GM12878 (cell line): ENCODE results near the gene PPHLN1. TPM values are rescaled to one million over a fixed set of nuclear protein-coding genes. Genes with fewer than 3 reads are reported as not detected.

Experiments used
- ATAC-seq: fragments of 200-7000 bp; cut with Tn5 transposase; 3 replicates; pipeline ENCODE4 v1.9.1; 2020; ENCODE audit warnings: mild to moderate bottlenecking, moderate library complexity
- BruUV-seq: library from RNA; stranded (reverse); fragments of 400-500 nt; replicated peaks from 2 replicates; lab custom pipeline; 2021; lab: Mats Ljungman, UMichigan
- CTCF ChIA-PET: fragments of 300-600 bp; sonication (Branson Sonifier 250); formaldehyde crosslinking; extraction: SDS; loops from one replicate; lab custom pipeline; 2021; ENCODE audit warnings: inconsistent platforms; lab: Yijun Ruan, JAX
- POLR2A ChIA-PET: fragments of 350-600 bp; formaldehyde crosslinking; extraction: SDS; loops from one replicate; lab custom pipeline; 2021; ENCODE audit warnings: inconsistent platforms; lab: Charles Lee
- RAD21 ChIA-PET: fragments of 300-600 bp; sonication (Branson Sonifier 250); formaldehyde crosslinking; loops from one replicate; lab custom pipeline; 2023; ENCODE audit warnings: antibody characterized with exemption; ENCODE audit not compliant: unreplicated experiment; lab: Charles Lee
- SMC1A ChIA-PET: fragments of 300-600 bp; sonication (Branson Sonifier 250); formaldehyde crosslinking; loops from one replicate; lab custom pipeline; 2023; ENCODE audit not compliant: unreplicated experiment, uncharacterized antibody; lab: Charles Lee
- DNase-seq: peaks from one replicate; pipeline ENCODE4 v3.0.0-alpha.2; 2011; ENCODE audit warnings: low read depth, low spot score
- FAIRE-seq: peaks from 3 replicates; lab custom pipeline; 2011; peaks lifted over from hg19 to GRCh38; lab: Jason Lieb, UNC
- H2AFZ ChIP-seq: 2 replicates; pipeline ENCODE4 v1.6.0; 2011; ENCODE audit warnings: low read depth, low read length, control low read depth; ENCODE audit not compliant: control insufficient read depth
- H3K27ac ChIP-seq: 2 replicates; pipeline ENCODE4 v1.5.1; 2011; ENCODE audit warnings: control low read depth; ENCODE audit not compliant: control insufficient read depth, insufficient read depth
- H3K27me3 ChIP-seq, 2 experiments: replicated peaks in 1 of 2; 2 replicates each; pipeline versions ENCODE4 v1.6.0 to v1.6.1; 2011; ENCODE audit warnings: low read length in 1 of 2; ENCODE audit not compliant: control insufficient read depth in 2 of 2, insufficient read depth in 2 of 2
- H3K36me3 ChIP-seq, 2 experiments: 2 replicates each; pipeline ENCODE4 v1.5.1; 2011; ENCODE audit warnings: low read length in 1 of 2; ENCODE audit not compliant: control insufficient read depth in 2 of 2, insufficient read depth in 2 of 2
- H3K4me1 ChIP-seq: 2 replicates; pipeline ENCODE4 v1.6.1; 2011; ENCODE audit warnings: mild to moderate bottlenecking, low read length, moderate library complexity, mixed read lengths; ENCODE audit not compliant: control insufficient read depth, insufficient read depth
- H3K4me2 ChIP-seq: 2 replicates; pipeline ENCODE4 v1.6.0; 2011; ENCODE audit warnings: control low read depth; ENCODE audit not compliant: control insufficient read depth, insufficient read depth
- H3K4me3 ChIP-seq: fragments of 200-600 bp; sonication (generic); 2 replicates; pipeline ENCODE4 v1.5.1; 2016
- H3K79me2 ChIP-seq: 2 replicates; pipeline ENCODE4 v1.6.0; 2011; ENCODE audit warnings: low read length; ENCODE audit not compliant: control insufficient read depth, insufficient read depth
- H3K9ac ChIP-seq: 2 replicates; pipeline ENCODE4 v1.8.0; 2011; ENCODE audit warnings: low read length, control low read depth, mixed read lengths; ENCODE audit not compliant: control insufficient read depth, insufficient read depth
- H3K9me3 ChIP-seq: replicated peaks from 3 replicates; pipeline ENCODE4 v1.5.1; 2011; ENCODE audit warnings: mild to moderate bottlenecking, low read length; ENCODE audit not compliant: control insufficient read depth, insufficient read depth
- H4K20me1 ChIP-seq: 2 replicates; pipeline ENCODE4 v1.6.0; 2011; ENCODE audit not compliant: control insufficient read depth, insufficient read depth
- NFYB ChIP-seq: IDR thresholded peaks from 2 replicates; pipeline ENCODE4 v1.6.1; 2011; ENCODE audit warnings: low read depth, mild to moderate bottlenecking, low read length, improper control_type of control experiment, moderate library complexity; ENCODE audit not compliant: insufficient read depth
- ZNF24 ChIP-seq: fragments of 450-650 bp; IDR thresholded peaks from 2 replicates; pipeline ENCODE4 v1.6.1; 2017; ENCODE audit warnings: antibody characterized with exemption, mild to moderate bottlenecking
- ZNF384 ChIP-seq: IDR thresholded peaks from 2 replicates; pipeline ENCODE4 v1.6.1; 2012; ENCODE audit warnings: low read depth, mild to moderate bottlenecking, low read length, improper control_type of control experiment, borderline replicate concordance
- ZNF592 ChIP-seq: fragments of 450-650 bp; IDR thresholded peaks from 2 replicates; pipeline ENCODE4 v1.6.1; 2017; ENCODE audit warnings: mild to moderate bottlenecking, moderate library complexity
- ZNF622 ChIP-seq: fragments of 450-650 bp; IDR thresholded peaks from 2 replicates; pipeline ENCODE4 v1.6.1; 2017; ENCODE audit warnings: mild to moderate bottlenecking, inconsistent platforms
- ZZZ3 ChIP-seq: IDR thresholded peaks from 2 replicates; pipeline ENCODE4 v1.6.1; 2011; ENCODE audit warnings: low read depth; ENCODE audit not compliant: control insufficient read depth, insufficient read length
- WGBS: methylation state at CpG from one replicate; pipeline ENCODE4 v1.1.6; 2016; ENCODE audit warnings: low lambda C conversion rate; ENCODE audit not compliant: insufficient replicate concordance, insufficient coverage; ENCODE audit errors: missing lambda C conversion rate; 5-methylcytosine and 5-hydroxymethylcytosine counted together
- in situ Hi-C: fragments of 300-500 bp; cut with MboI; formaldehyde crosslinking; loops from 9 replicates; pipeline ENCODE4 v1.14.3; 2018; ENCODE audit warnings: mixed read lengths
- intact Hi-C: fragments of 100-400 bp; cut with micrococcal nuclease; formaldehyde crosslinking; loops from one replicate; pipeline ENCODE4 v1.14.2; 2022; ENCODE audit not compliant: unreplicated experiment
- polyA plus RNA-seq, 11 experiments: library from polyadenylated mRNA; depleted of rRNA in 4 of 11; unstranded in 6 of 11; stranded (reverse) in 5 of 11; fragments of >200 nt; fragmentation: Nextera tagmentation in 4 of 11; fragmentation: Illumina TruSeq in 1 of 11; extraction: Ambion mirVana in 4 of 11; extraction: Trizol in 1 of 11; gene quantifications; 1 replicate in 1 of 11; 2 replicates in 10 of 11; pipeline versions ENCODE4 v1.2.1 to v1.2.3, GENCODE V29; 2011 to 2016; ENCODE audit warnings: inconsistent platforms in 2 of 11, missing spikeins in 2 of 11, low read depth in 1 of 11
- total RNA-seq, 4 experiments: library from RNA; depleted of rRNA in 3 of 4; stranded (reverse); fragments of >200 nt in 3 of 4; fragmentation: Illumina TruSeq in 1 of 4; extraction: Trizol in 1 of 4; gene quantifications; 2 replicates each; pipeline versions ENCODE4 v1.2.1 to v1.2.3, GENCODE V29; 2013 to 2021

Gene PPHLN1
- total and polyA plus RNA-seq, 10 of the 15 experiments (the other 5 are each of a cell fraction or from before 2014, with no cell fraction given): 73.6 to 117 (median 92.1) TPM

GRCh38 chr12:42338280-42338679 is 12.3 kb downstream of the PPHLN1 start:
- Histone ChIP-seq H3K4me2 (no peak overlapping the region), H3K9me3 (no peaks in the 10 kb centered on the region), H3K4me1 (no peaks in the 10 kb centered on the region; the same call in 1 of the 2 replicates), H4K20me1 (no peaks in the 10 kb centered on the region), H3K9ac (no peak overlapping the region), H3K4me3 (no peak overlapping the region), H2AFZ (no peak overlapping the region), H3K79me2 (peaks cover 39% of the 10 kb centered on the region), H3K27me3 (no peaks in the 10 kb centered on the region), H3K36me3 (peaks cover 2 to 7% of the 10 kb centered on the region in 2 experiments), H3K27ac (no peak overlapping the region)
- DNase-seq (no peak), ATAC-seq (no peak), FAIRE-seq (no peak)
- no peak for TF ChIP-seq ZNF384
- RAD21 ChIA-PET: no interaction called here
- POLR2A ChIA-PET: no interaction called here
- CTCF ChIA-PET: interaction anchor here (3.3 kb wide), 1 partner anchor 33 kb away, joined by 20 read pairs; no protein-coding TSS in a partner anchor
- WGBS: 100% methylated on average over 2 of the region's 2 CpGs
- in situ Hi-C loops: no loop called here
- SMC1A ChIA-PET: interaction anchor here (1.1 to 2.7 kb wide), 3 partner anchors 10 to 35 kb away, joined by 5 to 9 read pairs (median 6); no protein-coding TSS in a partner anchor
- intact Hi-C loops: loop anchor here (10.0 kb wide), 1 partner anchor 313 kb away; no protein-coding TSS in a partner anchor
- BruUV-seq: TSS peak; percentile 23

- no peak overlapping the region for H3K27ac ChIP-seq
- H3K9ac ChIP-seq: no peak overlapping the region
- no peak for DNase-seq
- intact Hi-C loops (no loop called here), in situ Hi-C loops (no loop called here)
- H2AFZ ChIP-seq: no peak overlapping the region
- peaks cover 38% of the 10 kb centered on the region for H3K79me2 ChIP-seq
- POLR2A ChIA-PET: interaction anchor here (1.5 kb wide), 1 partner anchor 10 kb away, joined by 4 read pairs; no protein-coding TSS in a partner anchor
- 50% methylated on average over 2 of the region's 2 CpGs for WGBS
- no peak overlapping the region for H3K4me3 ChIP-seq
- H3K27me3 ChIP-seq: no peaks in the 10 kb centered on the region
- SMC1A ChIA-PET: interaction anchor here (1.0 to 1.5 kb wide), 5 partner anchors 9 to 44 kb away, joined by 3 to 5 read pairs (median 3); no protein-coding TSS in a partner anchor
- peaks cover 1 to 4% of the 10 kb centered on the region in 2 experiments for H3K36me3 ChIP-seq
- TF ChIP-seq ZZZ3 (no peak), ZNF24 (peak; percentile 93), ZNF592 (no peak), ZNF384 (no peak), NFYB (no peak), ZNF622 (no peak)
- H3K9me3 ChIP-seq: no peaks in the 10 kb centered on the region; the same call in 2 of the 3 replicates
- RAD21 ChIA-PET: interaction anchor here (0.5 to 1.4 kb wide), 5 partner anchors 10 to 70 kb away, joined by 3 to 6 read pairs (median 3); no protein-coding TSS in a partner anchor
- no peak overlapping the region for H3K4me2 ChIP-seq
- H3K4me1 ChIP-seq: no peaks in the 10 kb centered on the region
- no peak for ATAC-seq
- CTCF ChIA-PET: interaction anchor here (0.6 to 2.2 kb wide), 5 partner anchors 9 to 127 kb away, joined by 3 to 22 read pairs (median 3); no protein-coding TSS in a partner anchor
- no peaks in the 10 kb centered on the region for H4K20me1 ChIP-seq
- no TSS peak for BruUV-seq
- FAIRE-seq: no peak
Observed at GRCh38 chr12:42342028-42342427, 16.1 kb downstream of the PPHLN1 start.
